Effector CD4-positive, alpha-beta T cell (primary cell): ENCODE measurements around the gene INPPL1.
"Not testable (repeated sequence)": the region's sequence is repeated elsewhere in the genome, so short reads cannot be mapped to it uniquely, and the experiment has no call there.

Experiments
- DNase-seq: peaks from one replicate; pipeline ENCODE4 v3.0.0-alpha.2; 2020

INPPL1 gene

DNA sequence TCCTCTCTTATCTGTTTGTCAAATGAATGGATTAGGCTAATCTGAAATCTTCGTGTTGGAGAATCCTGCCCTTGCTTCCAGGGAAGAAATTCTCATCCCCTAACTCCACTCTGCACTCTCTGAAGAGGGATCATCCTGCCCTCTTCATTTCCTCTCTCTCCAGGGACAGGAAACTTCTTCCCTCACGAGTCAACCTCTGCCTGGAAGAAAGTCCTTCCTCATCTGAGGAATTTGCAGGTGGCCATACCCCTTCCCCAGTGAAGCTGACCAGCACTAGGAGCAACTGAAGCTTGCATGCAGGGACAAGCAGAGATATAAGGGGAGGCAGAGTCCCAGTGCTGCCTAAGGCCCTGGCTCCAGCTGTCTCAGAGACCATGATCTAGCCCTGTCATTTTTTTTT lies 23.0 kb downstream of the INPPL1 start:
- DNase-seq, result no peak

DNA sequence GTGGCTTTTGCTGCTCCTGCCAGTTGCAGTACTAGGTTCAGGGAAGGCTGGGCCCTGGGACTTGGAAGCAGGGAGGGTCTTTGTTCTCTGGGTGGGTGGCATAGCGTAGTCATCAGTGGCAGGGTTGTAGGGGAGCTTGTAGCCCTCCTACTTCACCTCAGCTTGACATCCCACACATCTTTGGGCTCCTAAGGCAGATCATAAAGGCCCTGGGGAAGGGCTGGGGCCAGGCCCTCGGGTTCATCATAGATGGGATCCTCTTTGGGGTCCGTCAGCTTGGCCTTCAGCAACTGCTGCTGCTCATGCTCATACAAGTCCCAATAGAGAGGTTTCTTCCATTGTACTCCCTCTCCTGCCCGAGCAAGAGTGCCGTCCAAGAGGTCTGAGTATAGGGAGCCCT lies 25.4 kb downstream of the INPPL1 start:
- DNase-seq, result no peak

DNA sequence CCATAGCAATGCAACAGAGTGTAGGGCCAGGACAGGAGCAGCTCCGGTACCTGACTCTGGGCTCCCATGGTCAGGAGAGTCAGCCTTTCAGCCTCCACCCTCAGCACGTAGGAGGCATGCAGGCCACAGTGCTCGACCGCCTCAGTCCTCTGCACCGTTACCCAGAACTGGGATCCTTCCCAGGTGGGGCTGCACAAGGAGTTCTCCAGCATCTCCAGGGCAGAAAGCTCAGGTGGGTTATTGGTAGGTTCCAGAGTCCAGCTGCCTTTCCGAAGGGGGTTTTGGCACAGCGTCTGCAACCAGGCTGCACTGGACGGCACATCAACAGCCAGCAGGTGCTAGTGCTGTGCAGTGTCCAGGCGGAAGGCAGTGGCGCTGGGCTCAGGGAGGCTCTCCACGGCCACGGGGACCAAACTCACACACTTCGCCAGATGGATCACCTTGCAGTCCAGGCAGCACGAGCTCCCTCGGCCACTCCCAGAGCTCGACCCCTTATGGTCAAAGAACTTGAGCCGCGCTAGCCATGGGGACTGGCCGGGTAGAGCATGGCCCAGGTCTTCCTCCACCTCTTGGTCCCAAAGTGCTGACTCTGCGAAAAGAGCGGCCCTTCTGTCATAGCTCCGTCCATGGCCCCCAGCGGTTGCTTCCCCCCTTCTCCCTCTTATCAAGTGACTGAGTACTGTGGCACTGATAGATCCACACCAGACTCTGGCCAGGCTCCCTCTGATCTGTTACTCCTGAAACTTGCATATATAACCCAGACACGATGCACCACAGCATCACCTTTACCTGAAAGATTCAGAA lies 26.3 kb downstream of the INPPL1 start:
- no peak for DNase-seq

DNA sequence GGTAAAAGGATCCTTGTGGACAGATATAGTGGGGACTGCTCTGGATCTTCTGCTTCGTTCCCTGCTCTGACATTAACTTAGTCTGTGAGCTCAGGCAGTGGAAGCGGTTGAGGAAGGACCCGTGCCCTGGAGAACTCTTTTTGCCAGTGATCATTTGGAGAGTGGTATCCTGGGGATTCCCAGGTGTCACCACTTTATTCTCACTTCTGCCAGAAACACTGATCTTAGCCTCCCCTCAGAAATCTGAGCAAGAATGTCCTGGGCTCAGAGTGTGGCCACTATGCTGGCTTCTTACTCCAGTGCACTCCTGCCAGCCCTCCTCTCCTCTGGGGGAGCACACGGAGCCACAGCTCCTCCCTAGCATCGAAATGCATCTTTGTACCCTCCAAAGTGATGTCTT lies 27.0 kb downstream of the INPPL1 start:
- DNase-seq, result no peak

DNA sequence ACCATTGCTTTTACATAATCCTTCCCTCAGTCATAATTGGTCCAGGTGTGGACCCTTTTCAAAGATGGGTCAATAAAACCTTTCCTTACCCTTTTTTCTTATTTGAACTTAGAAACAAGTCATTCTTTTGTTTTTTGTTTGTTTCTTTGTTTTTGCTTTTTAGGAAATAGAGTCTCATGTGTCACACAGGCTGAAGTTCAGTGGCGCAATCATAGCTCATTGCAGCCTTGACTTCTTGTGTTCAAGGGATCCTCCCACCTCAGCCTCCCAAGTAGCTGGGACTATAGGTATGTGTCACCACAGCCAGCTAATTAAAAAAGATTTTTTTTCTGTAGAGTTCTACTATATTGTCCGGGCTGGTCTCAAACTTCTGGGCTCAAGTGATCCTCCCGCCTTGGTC lies 28.8 kb downstream of the INPPL1 start:
- no peak for DNase-seq

DNA sequence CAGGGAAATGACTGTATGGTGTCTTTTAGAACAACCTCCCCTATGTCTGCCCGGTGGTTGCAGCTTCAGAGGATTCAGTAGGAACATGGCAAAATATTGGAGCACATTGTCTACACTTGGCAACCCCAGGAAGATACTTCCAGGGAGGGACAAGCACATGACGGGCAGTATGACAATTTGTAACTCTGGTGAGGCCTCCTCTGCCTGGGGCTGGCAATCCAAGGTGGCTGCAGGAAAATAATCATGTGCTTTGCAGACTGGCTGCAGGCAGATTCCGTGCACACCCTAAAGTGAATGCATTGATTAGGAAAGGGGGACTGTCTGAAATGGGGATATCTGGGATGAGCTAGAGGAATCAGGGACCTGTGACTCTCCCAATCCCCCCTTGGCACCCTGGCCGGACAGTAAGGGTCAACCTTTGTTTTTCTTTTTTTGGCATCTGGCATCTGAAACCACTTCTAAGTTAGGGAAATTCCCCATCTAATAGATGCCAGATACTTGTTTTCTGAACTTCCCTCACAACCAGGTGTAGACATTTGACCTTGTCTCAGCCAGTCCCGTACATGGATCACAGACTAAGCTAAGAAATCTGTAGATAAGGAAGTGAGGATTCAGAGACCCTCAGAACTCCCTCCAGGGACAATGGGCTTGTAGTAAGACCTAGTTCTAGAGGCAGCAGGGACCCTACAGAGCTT lies 29.9 kb downstream of the INPPL1 start:
- no peak for DNase-seq

DNA sequence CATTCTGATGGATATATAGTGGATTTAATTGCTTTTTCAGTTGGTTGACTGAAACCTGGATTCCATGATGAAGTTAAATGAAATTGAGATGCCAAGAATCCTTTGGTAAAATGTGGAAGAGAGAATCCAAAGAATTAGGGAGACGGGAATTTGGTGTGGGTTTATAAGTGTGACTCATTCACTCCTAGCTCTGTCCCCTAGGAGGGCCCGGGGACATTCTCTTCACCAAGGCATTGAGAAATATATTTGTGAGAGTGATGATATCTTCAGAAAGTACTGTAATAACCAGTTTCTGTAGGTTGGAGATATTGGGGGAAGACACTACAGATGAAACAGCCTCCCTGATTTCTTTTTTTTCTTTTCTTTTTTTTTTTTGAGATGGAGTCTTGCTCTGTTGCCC lies 33.0 kb downstream of the INPPL1 start:
- DNase-seq, result no peak

DNA sequence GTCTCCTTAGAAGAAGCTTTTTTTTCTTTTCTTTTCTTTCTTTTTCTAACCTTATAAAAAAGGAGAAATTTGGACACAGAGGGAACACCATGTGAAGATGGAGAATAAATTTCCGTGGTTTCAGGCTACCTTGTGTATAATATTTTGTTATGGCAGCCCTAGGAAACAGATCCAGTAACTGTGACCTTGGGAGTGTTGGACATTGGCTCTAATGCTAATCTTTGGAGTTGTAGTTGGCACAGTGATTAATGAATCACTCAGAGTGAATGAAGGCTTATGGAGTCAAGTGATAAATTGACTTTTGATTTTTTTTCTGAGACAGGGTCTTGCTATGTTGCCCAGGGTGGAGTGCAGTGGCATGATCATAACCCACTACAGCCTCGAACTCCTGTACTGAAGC lies 34.9 kb downstream of the INPPL1 start:
- DNase-seq, result no peak

DNA sequence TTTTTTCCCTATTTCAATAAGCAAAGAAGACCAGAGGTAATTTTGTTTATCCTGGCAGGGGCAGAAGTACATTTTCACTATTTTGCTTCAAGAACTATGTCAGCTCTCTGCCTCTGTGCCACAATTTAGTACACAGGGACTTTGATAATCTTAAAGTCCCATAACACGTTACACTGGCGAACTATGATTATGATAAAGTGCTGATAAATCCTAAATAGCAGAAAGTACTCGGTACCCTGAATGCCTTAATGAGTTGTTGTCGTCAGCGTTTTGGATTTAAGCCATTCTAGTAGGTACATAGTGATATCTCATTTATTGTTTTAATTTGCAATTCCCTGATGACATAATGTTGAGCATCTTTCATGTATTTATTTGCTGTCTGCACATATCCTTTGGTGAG lies 36.0 kb downstream of the INPPL1 start:
- no peak for DNase-seq

DNA sequence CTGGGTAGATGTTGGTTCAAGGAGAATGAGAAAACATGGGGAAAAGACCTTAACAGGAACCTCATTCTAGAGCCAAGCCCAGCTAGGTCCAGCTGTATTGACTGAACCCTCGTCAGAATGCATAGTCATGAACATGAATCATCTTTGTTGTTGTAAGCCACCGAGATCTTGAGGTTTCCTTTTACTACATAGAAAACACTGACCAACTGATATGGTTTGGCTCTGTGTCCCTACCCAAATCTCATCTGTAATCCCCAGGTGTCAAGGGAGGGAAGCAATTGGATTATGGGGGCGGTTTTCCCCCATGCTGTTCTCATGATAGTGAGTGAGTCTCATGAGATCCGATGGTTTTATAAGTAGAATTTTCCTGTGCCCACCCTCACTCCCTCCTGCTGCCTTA lies 38.8 kb downstream of the INPPL1 start:
- DNase-seq, result no peak

DNA sequence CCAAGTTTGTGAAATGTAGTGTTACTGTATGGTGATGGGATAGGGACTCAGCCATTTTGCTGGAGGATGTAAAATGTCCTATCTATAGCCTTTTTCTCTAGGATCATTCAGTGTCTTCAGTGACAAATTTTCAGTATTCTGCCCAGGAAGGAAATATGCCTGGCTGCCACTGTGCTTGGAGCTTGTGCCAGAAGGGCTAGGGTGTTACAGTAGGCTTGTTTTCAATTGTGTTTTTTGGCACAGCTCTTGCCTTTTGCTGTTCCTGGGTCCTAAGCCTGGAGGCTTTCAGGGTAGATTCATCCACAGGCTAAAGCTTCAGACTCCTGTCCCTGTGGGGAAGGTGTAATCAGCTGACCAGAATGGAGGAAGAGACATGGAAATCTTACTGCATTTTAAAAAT lies 41.4 kb downstream of the INPPL1 start:
- no peak for DNase-seq

DNA sequence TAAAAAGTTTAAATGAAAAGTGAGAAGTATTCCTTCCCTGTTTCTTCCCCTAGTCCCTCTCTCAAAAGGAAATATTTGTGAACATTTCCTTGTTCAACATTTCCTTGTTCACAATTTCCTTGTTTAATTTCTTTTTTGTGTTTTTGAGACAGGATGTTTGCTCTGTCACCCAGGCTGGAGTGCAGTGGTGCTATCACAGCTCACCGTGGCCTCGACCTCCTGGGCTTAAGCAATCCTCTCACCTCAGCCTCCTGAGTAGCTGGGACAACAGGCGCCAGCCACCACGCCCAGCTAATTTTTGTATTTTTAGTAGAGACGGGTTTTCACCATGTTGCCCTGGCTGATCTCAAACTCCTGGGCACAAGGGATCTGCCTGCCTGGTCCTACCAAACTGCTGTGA lies 42.4 kb downstream of the INPPL1 start:
- not testable (repeated sequence) for DNase-seq

DNA sequence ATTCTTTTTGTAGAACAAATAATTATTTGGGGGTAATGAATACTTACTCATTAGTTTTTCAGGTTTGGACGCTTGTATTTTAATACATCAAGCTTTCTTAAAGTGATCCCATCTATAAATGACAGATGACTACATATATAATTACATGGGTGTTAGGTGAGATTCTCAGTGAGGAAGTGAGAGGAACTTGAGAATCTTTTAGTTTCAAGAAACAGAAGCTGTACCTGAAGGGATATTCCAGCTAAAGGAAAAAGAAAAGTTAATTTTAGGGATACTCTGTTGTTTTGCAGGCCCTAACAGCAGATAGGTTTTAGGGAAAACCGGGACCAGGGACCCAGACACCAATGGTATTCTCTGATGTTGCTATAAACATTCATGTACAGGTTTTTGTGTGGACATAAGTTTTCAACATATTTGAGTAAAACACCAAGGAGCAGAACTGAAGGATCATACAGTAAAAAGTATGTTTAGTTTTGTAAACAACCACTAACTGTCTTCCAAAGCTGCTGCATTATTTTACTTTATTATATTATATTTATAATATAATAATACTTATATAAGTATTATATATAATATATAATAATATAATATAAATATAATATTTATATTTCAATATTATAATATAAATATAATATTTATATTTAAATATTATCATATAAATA lies 43.5 kb downstream of the INPPL1 start:
- no peak for DNase-seq

DNA sequence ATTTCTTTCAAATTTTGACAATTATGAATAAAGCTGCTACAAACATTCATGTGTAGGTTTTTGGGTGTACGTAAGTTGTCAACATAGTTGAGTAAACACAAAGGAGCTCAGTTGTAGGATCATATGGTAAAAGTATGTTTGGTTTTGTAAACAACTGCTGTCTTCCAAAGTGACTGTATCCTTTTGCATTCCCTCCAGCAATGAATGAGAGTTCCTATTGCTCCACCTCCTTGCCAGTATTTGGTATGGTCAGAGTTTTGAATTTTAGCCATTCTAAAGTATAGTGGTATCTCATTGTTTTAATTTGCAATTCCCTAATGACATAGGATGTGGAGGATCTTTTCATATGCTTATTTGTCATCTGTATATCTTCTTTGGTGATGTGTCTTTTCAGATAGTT lies 47.4 kb downstream of the INPPL1 start:
- DNase-seq, result no peak

DNA sequence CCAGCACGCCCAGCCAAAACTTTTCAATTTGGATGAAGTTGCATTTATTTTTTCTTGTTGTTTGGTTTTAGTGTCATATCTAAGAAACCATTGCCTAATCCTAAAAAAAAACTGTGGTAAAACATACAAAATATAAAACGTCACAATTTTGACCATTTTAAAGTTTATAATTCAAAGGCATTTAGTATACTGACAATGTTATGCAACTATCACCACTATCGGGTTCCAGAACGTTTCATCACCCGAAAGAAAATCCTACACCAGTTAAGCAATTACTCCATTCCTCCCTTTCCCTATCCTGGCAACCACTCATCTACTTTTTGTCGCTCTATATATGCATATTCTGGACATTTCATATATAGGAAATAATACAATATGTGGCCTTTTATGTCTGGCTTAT lies 49.9 kb downstream of the INPPL1 start:
- no peak for DNase-seq

DNA sequence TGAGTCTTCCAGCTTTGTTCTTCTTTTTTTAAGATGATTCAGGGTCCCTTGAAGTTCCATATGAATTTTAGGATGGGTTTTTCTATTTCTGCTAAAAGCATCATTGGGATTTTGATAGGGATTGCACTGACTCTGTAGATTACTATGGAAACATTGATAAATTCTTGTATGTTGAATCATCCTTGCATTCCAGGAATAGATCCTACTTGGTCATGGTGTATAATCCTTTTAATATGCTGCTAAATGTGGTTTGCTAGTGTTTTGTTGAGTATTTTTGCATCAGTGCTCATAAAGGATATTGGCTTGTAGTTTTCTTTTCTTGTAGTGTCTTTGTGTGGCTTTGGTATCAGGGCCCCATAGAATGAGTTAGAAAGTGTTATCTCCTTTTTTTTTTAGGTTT lies 54.3 kb downstream of the INPPL1 start:
- DNase-seq, result no peak

DNA sequence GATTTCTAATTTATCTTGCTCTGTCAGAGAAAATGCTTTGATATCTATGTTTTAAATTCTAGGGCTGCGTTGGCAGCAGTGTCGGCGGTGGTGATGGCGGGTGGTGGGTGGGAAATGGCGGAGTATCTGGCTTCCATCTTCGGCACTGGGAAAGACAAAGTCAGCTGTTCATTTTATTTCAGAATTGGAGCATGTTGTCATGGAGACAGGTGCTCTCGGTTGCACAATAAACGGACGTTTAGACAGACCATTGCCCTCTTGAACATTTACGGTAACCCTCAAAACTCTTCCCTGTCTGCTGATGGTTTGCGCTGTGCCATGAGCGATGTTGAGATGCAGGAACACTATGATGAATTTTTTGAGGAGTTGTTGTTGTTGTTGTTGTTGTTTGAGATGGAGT lies 55.5 kb downstream of the INPPL1 start:
- no peak for DNase-seq

DNA sequence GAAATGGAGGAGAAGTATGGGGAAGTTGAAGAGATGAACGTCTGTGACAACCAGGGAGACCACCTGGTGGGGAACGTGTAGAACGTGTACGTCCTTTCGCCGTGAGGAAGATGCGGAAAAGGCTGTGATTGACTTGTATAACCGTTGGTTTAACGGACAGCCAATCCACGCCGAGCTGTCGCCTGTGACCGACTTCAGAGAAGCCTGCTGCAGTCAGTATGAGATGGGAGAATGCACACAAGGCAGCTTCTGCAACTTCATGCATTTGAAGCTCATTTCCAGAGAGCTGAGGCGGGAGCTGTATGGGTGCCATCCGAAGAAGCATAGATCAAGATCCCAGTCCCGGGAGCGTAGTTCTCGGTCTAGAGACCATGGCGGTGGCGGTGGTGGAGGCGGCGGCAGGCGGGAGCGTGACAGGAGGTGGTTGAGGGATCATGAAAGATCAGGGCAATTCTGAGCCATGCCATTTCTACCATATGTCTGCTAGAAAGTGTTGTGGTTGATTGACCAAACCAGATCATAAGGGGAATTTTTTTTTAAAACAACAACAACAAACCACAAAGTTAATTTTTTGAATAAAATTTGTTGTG lies 56.3 kb downstream of the INPPL1 start:
- DNase-seq, result no peak

DNA sequence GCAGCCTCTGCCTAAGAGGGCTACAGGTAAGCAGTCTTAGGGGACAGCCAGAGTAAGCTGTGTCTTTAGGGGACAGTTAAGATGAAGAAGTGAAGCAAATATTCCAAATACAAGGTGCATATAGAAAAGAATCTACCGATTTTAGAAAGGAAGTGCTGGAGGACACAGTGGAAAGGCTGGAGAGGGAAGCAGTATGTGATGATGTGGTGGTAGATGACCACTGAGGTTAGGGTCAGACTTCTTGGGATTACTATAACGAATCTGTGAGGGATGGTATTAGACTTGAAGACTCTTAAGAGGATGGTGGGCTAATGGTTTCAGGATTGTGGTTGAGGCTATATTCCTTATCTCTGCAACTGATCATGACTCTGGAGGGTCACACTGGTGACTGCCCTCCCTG lies 59.4 kb downstream of the INPPL1 start:
- no peak for DNase-seq

DNA sequence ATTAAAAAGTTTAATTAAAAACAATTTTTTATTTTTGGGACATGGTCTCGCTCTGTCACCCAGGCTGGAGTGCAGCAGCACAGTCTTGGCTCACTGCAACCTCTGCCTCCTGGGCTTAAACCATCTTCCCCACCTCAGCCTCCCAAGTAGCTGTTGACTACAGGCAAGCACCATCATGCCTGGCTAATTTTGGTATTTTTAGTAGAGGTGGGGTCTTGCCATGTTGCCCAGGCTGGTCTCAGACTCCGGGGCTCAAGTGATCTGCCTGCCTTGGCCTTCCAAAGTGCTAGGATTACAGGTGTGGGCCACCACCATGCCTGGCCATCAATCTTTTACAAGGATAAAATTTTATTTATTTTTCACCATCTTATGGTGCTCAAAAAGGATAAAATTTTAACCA lies 62.7 kb downstream of the INPPL1 start:
- no peak for DNase-seq
